ENCODE measurements around the gene TFDP1. TPM values are rescaled to one million over a fixed set of nuclear protein-coding genes. Genes with fewer than 3 reads are reported as not detected.

TFDP1 gene
- total and polyA plus RNA-seq, 2 donors (not counting 1 experiment from before 2014, with no cell fraction given) = 44.8 to 115 TPM

DNA sequence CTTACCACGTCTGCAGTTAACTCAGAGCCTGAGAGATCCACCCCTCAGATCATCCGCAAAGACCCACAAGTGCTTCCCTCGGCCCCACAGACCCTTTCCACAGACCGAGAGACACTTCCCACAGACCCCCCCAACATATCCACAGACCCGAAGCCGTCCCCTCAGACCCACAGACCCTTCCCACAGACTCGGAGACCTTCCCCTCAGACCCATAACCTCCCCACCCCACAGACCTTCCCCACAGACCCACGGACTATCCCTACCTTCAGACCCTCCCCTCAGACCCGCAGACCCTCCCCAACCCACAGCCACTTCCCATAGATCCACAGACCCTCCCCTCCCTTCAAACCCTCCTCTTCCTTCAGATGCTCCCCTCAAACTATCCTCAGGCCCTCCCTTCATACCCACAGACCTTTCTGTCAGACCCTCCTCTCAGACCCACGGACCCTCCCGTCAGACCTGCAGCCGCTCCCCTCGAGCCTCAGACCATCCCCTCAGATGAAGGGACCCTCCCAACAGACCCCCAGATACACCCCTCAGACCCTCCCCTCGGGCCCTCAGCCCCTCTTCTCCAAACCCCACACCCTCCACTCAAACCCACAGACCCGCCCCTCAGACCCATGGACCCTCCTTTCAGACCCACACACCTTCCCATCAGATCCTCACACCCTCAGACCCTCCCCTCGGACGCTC lies 20.1 kb upstream of the TFDP1 start:
- Histone ChIP-seq H3K9me3 (ENCODE audit: control insufficient read depth, insufficient read depth, low read depth, low read length) (no peaks in the 10 kb centered on the region), H4K20me1 (ENCODE audit: control insufficient read depth, extremely low read depth, insufficient read depth, low read length) (no peaks in the 10 kb centered on the region), H2AFZ (ENCODE audit: low read length) (no peak overlapping the region), H3K4me3 (replicated peaks in 1 of 4; ENCODE audit: control extremely low read depth in 1 of 4, insufficient read depth in 1 of 4, low read depth in 3 of 4, low read length in 4 of 4) (no peak overlapping the region), H3K27me3 (ENCODE audit: control insufficient read depth, insufficient read depth, low read length) (peaks cover 6% of the 10 kb centered on the region), H3K4me1 (ENCODE audit: control insufficient read depth, extremely low read depth, insufficient read depth, low read length) (no peaks in the 10 kb centered on the region), H3K4me2 (ENCODE audit: extremely low read depth, insufficient read depth, low read length) (no peak overlapping the region), H3K9ac (ENCODE audit: insufficient read depth, low read length) (no peak overlapping the region), H3K36me3 (ENCODE audit: control insufficient read depth, insufficient read depth, low read length) (no peaks in the 10 kb centered on the region), H3K79me2 (ENCODE audit: control insufficient read depth, insufficient read depth, low read length) (no peaks in the 10 kb centered on the region), H3K27ac (ENCODE audit: insufficient read depth, low read length) (no peak overlapping the region)
- TF ChIP-seq EZH2 (IDR thresholded peaks at IDR 0.05; ENCODE audit: low read length, missing control alignments) = no peak
- TF ChIP-seq, protein P1, sequence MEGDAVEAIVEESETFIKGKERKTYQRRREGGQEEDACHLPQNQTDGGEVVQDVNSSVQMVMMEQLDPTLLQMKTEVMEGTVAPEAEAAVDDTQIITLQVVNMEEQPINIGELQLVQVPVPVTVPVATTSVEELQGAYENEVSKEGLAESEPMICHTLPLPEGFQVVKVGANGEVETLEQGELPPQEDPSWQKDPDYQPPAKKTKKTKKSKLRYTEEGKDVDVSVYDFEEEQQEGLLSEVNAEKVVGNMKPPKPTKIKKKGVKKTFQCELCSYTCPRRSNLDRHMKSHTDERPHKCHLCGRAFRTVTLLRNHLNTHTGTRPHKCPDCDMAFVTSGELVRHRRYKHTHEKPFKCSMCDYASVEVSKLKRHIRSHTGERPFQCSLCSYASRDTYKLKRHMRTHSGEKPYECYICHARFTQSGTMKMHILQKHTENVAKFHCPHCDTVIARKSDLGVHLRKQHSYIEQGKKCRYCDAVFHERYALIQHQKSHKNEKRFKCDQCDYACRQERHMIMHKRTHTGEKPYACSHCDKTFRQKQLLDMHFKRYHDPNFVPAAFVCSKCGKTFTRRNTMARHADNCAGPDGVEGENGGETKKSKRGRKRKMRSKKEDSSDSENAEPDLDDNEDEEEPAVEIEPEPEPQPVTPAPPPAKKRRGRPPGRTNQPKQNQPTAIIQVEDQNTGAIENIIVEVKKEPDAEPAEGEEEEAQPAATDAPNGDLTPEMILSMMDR (conservative IDR thresholded peaks at IDR 0.05 in 1 of 2, IDR thresholded peaks at IDR 0.05 in 1 of 2; ENCODE audit: low read depth in 1 of 2, low read length in 2 of 2) = no peak
- DNase-seq (ENCODE audit: low read depth in 2 of 2) = no peak

DNA sequence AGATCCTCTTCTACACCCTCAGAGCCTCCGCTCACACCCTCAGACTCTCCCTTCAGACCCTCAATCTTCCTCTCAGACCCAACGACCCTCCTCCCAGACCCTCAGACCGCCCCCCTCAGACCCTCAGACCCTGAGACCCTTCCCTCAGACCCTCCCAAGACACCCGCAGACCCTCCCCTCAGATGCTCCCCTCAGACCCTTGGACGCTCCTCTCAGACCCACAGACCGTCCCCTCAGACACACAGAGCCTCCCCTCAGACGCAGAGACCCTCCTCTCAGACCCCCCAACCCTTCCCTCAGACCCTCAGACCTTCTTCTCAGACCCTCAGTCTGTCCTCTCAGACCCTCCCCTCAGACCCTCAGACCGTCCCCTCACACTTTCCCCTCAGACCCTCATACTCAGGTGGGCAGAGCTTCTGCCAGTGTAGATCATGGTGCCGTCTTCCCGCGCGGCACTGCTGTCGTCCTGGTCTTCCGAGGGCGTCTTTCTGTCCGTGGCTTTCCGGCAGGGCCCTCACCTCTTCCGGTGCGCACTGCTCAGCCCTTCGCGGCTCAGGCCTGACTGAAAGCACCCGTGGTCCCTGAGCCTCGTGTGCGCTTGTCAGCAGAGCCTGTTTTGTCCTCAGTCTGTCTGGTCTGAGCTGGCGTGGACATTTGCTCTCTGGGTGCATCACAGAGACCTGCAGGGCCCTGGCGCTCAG lies 18.9 kb upstream of the TFDP1 start:
- no peak overlapping the region for H3K4me3 ChIP-seq (replicated peaks in 1 of 4; ENCODE audit: control extremely low read depth in 1 of 4, insufficient read depth in 1 of 4, low read depth in 3 of 4, low read length in 4 of 4)
- no peaks in the 10 kb centered on the region for H3K79me2 ChIP-seq (ENCODE audit: control insufficient read depth, insufficient read depth, low read length)
- TF ChIP-seq, protein P1 (conservative IDR thresholded peaks at IDR 0.05 in 1 of 2, IDR thresholded peaks at IDR 0.05 in 1 of 2; ENCODE audit: low read depth in 1 of 2, low read length in 2 of 2) = no peak
- TF ChIP-seq EZH2 (IDR thresholded peaks at IDR 0.05; ENCODE audit: low read length, missing control alignments) = no peak
- H4K20me1 ChIP-seq (ENCODE audit: control insufficient read depth, extremely low read depth, insufficient read depth, low read length) = no peaks in the 10 kb centered on the region
- no peak overlapping the region for H2AFZ ChIP-seq (ENCODE audit: low read length)
- no peaks in the 10 kb centered on the region for H3K36me3 ChIP-seq (ENCODE audit: control insufficient read depth, insufficient read depth, low read length)
- no peak for DNase-seq (ENCODE audit: low read depth in 2 of 2)
- H3K9ac ChIP-seq (ENCODE audit: insufficient read depth, low read length) = no peak overlapping the region
- peaks cover 6% of the 10 kb centered on the region for H3K27me3 ChIP-seq (ENCODE audit: control insufficient read depth, insufficient read depth, low read length)
- H3K4me1 ChIP-seq (ENCODE audit: control insufficient read depth, extremely low read depth, insufficient read depth, low read length) = no peaks in the 10 kb centered on the region
- H3K9me3 ChIP-seq (ENCODE audit: control insufficient read depth, insufficient read depth, low read depth, low read length) = no peaks in the 10 kb centered on the region
- no peak overlapping the region for H3K27ac ChIP-seq (ENCODE audit: insufficient read depth, low read length)
- H3K4me2 ChIP-seq (ENCODE audit: extremely low read depth, insufficient read depth, low read length) = no peak overlapping the region

DNA sequence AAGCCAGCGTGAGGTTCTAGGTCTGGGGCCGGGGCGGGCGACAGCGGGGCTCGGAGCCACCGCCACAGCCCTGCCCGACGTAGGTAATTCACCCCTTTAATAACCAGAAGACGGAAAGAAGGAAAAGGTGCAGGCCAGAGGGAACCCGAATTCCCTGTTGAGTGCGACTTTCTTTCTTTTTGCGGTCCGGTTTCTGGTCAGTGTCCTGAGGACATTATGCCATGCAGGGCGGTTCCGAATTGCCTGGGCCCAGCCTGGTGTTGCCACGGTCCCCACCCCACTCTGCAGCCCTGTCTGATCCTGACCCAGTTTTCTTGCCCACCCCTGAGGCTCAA lies 18.4 kb upstream of the TFDP1 start:
- H3K4me2 ChIP-seq (ENCODE audit: extremely low read depth, insufficient read depth, low read length) = no peak overlapping the region
- TF ChIP-seq, protein P1 (conservative IDR thresholded peaks at IDR 0.05 in 1 of 2, IDR thresholded peaks at IDR 0.05 in 1 of 2; ENCODE audit: low read depth in 1 of 2, low read length in 2 of 2) = no peak
- no peak for TF ChIP-seq EZH2 (IDR thresholded peaks at IDR 0.05; ENCODE audit: low read length, missing control alignments)
- no peaks in the 10 kb centered on the region for H3K36me3 ChIP-seq (ENCODE audit: control insufficient read depth, insufficient read depth, low read length)
- H3K4me1 ChIP-seq (ENCODE audit: control insufficient read depth, extremely low read depth, insufficient read depth, low read length) = no peaks in the 10 kb centered on the region
- H3K9ac ChIP-seq (ENCODE audit: insufficient read depth, low read length) = no peak overlapping the region
- no peaks in the 10 kb centered on the region for H3K79me2 ChIP-seq (ENCODE audit: control insufficient read depth, insufficient read depth, low read length)
- H4K20me1 ChIP-seq (ENCODE audit: control insufficient read depth, extremely low read depth, insufficient read depth, low read length) = no peaks in the 10 kb centered on the region
- H3K27me3 ChIP-seq (ENCODE audit: control insufficient read depth, insufficient read depth, low read length) = peaks cover 6% of the 10 kb centered on the region
- H3K4me3 ChIP-seq (replicated peaks in 1 of 4; ENCODE audit: control extremely low read depth in 1 of 4, insufficient read depth in 1 of 4, low read depth in 3 of 4, low read length in 4 of 4) = no peak overlapping the region
- no peak for DNase-seq (ENCODE audit: low read depth in 2 of 2)
- no peak overlapping the region for H3K27ac ChIP-seq (ENCODE audit: insufficient read depth, low read length)
- no peak overlapping the region for H2AFZ ChIP-seq (ENCODE audit: low read length)
- no peaks in the 10 kb centered on the region for H3K9me3 ChIP-seq (ENCODE audit: control insufficient read depth, insufficient read depth, low read depth, low read length)

All from fibroblast of lung (primary cell).